Muscle layer of colon (tissue), 2 donors: ENCODE data around the gene ATP6V0E1.
"Not testable (repeated sequence)": the region's sequence is repeated elsewhere in the genome, so short reads cannot be mapped to it uniquely, and the experiment has no call there.

Source experiments
- H3K27ac ChIP-seq: one replicate; pipeline ENCODE4 v1.7.0; 2013; ENCODE audit warnings: low read depth, mild to moderate bottlenecking, low read length, moderate library complexity
- H3K27me3 ChIP-seq, 2 donors: one replicate each; pipeline ENCODE4 v1.7.0; 2013; ENCODE audit warnings: low read length in 2 of 2, mild to moderate bottlenecking in 2 of 2; ENCODE audit not compliant: insufficient read depth in 2 of 2, control insufficient read depth in 1 of 2
- H3K36me3 ChIP-seq: one replicate; pipeline ENCODE4 v1.7.0; 2013; ENCODE audit warnings: mild to moderate bottlenecking, low read length; ENCODE audit not compliant: insufficient read depth
- H3K4me1 ChIP-seq: one replicate; pipeline ENCODE4 v1.7.0; 2013; ENCODE audit warnings: mild to moderate bottlenecking, low read length; ENCODE audit not compliant: insufficient read depth
- H3K4me3 ChIP-seq, 2 donors: one replicate each; pipeline ENCODE4 v1.7.0; 2013; ENCODE audit warnings: low read length in 2 of 2, low read depth in 1 of 2, mild to moderate bottlenecking in 1 of 2, moderate library complexity in 1 of 2
- H3K9ac ChIP-seq: one replicate; pipeline ENCODE4 v1.7.0; 2013; ENCODE audit warnings: low read length
- H3K9me3 ChIP-seq: one replicate; pipeline ENCODE4 v1.7.0; 2013; ENCODE audit warnings: mild to moderate bottlenecking, low read length
- donor health status: abdominal sarcoma.
- donor health status: Adenocarcinoma of cecum.

Gene ATP6V0E1

DNA sequence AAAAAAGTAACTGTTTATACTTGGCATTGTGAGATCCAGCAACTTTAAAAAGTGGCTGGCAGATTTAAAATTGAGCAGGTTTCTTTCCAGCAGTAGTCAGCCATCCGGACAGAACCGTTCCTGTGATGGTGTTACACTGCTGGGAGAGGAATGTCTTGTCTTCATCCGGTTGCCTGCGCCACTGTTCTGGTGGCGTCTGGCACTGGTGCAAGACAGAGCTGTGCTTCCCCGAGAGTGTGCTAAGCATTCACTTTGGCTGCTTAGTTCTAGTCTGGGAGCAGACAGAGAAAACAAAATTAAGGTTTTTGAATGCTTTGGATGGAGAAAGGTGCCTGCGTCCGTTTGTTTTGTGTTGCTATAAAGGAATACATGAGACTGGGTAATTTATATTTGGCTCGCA lies 37.1 kb downstream of the ATP6V0E1 start:
- Histone ChIP-seq H3K36me3 (no peaks in the 10 kb centered on the region), H3K4me1 (peaks cover 28% of the 10 kb centered on the region), H3K4me3 (no peak overlapping the region), H3K27me3 (no peaks in the 10 kb centered on the region), H3K9ac (no peak overlapping the region), H3K9me3 (no peaks in the 10 kb centered on the region), H3K27ac (peak overlapping the region; percentile 44)

DNA sequence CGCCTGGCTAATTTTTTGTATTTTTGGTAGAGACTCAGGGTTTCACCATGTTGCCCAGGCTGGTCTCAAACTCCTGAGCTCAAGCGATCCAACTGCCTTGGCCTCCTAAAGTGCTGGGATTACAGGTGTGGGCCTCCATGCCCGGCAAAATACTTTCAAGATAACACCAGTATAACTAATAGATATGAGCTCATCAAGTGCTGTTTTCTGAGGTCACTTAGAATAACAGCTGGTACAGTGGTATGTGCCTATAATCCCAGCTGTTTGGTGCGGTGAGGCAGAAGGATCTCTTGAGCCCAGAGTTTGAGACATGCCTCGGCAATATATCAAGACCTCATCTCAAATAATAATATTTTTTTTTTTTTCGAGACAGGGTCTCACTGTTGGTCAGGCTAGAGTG lies 42.1 kb downstream of the ATP6V0E1 start:
- no peaks in the 10 kb centered on the region for H3K27me3 ChIP-seq
- peaks cover 16% of the 10 kb centered on the region for H3K4me1 ChIP-seq
- no peak overlapping the region for H3K27ac ChIP-seq
- H3K36me3 ChIP-seq, result no peaks in the 10 kb centered on the region
- H3K9ac ChIP-seq, result no peak overlapping the region
- no peaks in the 10 kb centered on the region for H3K9me3 ChIP-seq
- no peak overlapping the region for H3K4me3 ChIP-seq

DNA sequence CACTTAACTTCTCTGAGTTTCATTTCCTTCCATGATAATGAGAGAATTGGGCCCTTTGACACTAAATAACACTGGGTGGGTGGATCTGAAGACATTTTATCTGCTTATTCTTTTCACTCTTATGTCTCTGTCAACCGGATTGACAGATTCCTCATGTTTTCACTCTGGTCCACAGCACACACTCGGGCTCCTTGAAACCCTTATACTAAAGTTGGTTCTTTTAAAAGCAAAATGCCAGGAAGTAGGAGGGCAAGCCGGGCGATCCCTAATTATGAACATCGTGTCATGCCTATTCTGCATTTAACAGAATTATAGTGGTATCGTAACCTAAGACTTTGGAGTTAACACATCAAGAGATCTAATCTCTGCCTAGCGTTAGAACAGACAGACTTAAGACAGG lies 44.3 kb downstream of the ATP6V0E1 start:
- Histone ChIP-seq H3K4me1 (peaks cover 8% of the 10 kb centered on the region), H3K36me3 (no peaks in the 10 kb centered on the region), H3K9ac (no peak overlapping the region), H3K9me3 (no peaks in the 10 kb centered on the region), H3K27me3 (no peaks in the 10 kb centered on the region), H3K4me3 (no peak overlapping the region), H3K27ac (no peak overlapping the region)

DNA sequence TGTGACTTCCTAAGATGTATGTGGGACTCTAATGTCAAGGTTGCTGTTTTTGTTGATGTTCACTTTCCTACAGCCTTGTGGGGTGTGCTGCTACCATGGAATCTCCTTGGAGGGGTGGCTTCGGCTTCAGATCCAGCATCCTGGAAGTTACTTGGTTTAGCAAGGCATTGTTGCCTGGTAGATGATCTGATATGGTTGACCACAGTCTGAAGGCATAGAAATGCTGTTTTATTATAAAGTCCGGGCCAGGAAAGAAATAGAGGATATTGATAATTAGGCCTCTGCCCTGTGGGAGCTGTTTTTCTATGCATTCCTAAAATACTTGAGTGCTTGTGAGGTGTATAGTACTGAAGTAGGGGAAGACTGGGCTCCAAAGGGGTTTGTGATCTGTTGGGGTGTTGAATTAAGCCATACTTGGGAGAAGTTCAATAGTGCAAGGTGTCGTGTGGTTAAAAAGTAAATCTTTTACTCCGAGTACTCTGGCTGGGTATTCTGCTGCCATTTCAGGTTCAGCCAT lies 45.3 kb downstream of the ATP6V0E1 start:
- no peak overlapping the region for H3K4me3 ChIP-seq
- no peak overlapping the region for H3K9ac ChIP-seq
- H3K4me1 ChIP-seq, result peaks cover 8% of the 10 kb centered on the region
- no peaks in the 10 kb centered on the region for H3K36me3 ChIP-seq
- no peaks in the 10 kb centered on the region for H3K9me3 ChIP-seq
- H3K27ac ChIP-seq, result no peak overlapping the region
- no peaks in the 10 kb centered on the region for H3K27me3 ChIP-seq

- no peak overlapping the region for H3K4me3 ChIP-seq
- no peak overlapping the region for H3K9ac ChIP-seq
Observed at GRCh38 chr5:173029499-173029921, 45.9 kb downstream of the ATP6V0E1 start.

GRCh38 chr5:173032096-173032495 lies 48.5 kb downstream of the ATP6V0E1 start:
- H3K27me3 ChIP-seq, H3K9ac ChIP-seq, H3K27ac ChIP-seq, H3K36me3 ChIP-seq, H3K9me3 ChIP-seq, H3K4me3 ChIP-seq: not testable (repeated sequence)
- peaks cover 14% of the 10 kb centered on the region for H3K4me1 ChIP-seq

More at GRCh38 chr5:173029499-173029921, 45.9 kb downstream of the ATP6V0E1 start:
- Histone ChIP-seq H3K4me1 (peaks cover 8% of the 10 kb centered on the region), H3K9me3 (no peaks in the 10 kb centered on the region), H3K36me3 (no peaks in the 10 kb centered on the region), H3K27me3 (no peaks in the 10 kb centered on the region), H3K27ac (no peak overlapping the region)

- Histone ChIP-seq H3K4me3 (no peak overlapping the region), H3K9ac (no peak overlapping the region), H3K27ac (no peak overlapping the region), H3K27me3 (no peaks in the 10 kb centered on the region), H3K36me3 (no peaks in the 10 kb centered on the region), H3K9me3 (no peaks in the 10 kb centered on the region), H3K4me1 (peaks cover 14% of the 10 kb centered on the region)
Observed at GRCh38 chr5:173032730-173033129, 49.2 kb downstream of the ATP6V0E1 start.

- Histone ChIP-seq H3K9ac (no peak overlapping the region), H3K27ac (no peak overlapping the region), H3K4me3 (no peak overlapping the region), H3K9me3 (no peaks in the 10 kb centered on the region), H3K36me3 (no peaks in the 10 kb centered on the region), H3K4me1 (peaks cover 9% of the 10 kb centered on the region), H3K27me3 (no peaks in the 10 kb centered on the region)
Observed at GRCh38 chr5:173033923-173034322, 50.4 kb downstream of the ATP6V0E1 start.

GRCh38 chr5:173035904-173036707 lies 52.5 kb downstream of the ATP6V0E1 start:
- Histone ChIP-seq H3K27ac (no peak overlapping the region), H3K9me3 (no peaks in the 10 kb centered on the region), H3K4me1 (peaks cover 6% of the 10 kb centered on the region), H3K9ac (no peak overlapping the region), H3K36me3 (no peaks in the 10 kb centered on the region), H3K27me3 (no peaks in the 10 kb centered on the region), H3K4me3 (no peak overlapping the region)

- H3K4me3 ChIP-seq, result no peak overlapping the region
- H3K4me1 ChIP-seq, result peaks cover 6% of the 10 kb centered on the region
- no peaks in the 10 kb centered on the region for H3K9me3 ChIP-seq
- H3K27ac ChIP-seq, result no peak overlapping the region
- no peak overlapping the region for H3K9ac ChIP-seq
- no peaks in the 10 kb centered on the region for H3K36me3 ChIP-seq
- H3K27me3 ChIP-seq, result no peaks in the 10 kb centered on the region
Observed at GRCh38 chr5:173039188-173039587, 55.6 kb downstream of the ATP6V0E1 start.

GRCh38 chr5:173039964-173040363 lies 56.4 kb downstream of the ATP6V0E1 start:
- Histone ChIP-seq H3K27ac (no peak overlapping the region), H3K9me3 (no peaks in the 10 kb centered on the region), H3K36me3 (no peaks in the 10 kb centered on the region), H3K4me3 (no peak overlapping the region), H3K27me3 (no peaks in the 10 kb centered on the region), H3K9ac (no peak overlapping the region), H3K4me1 (peaks cover 6% of the 10 kb centered on the region)
